GM21576 (cell line): ENCODE data around the gene TGFBR2.

Experiments used
- ATAC-seq: cut with Tn5 transposase; IDR thresholded peaks from one replicate; pipeline ENCODE4 v1.9.1; 2021; ENCODE audit warnings: mild to moderate bottlenecking, moderate library complexity; ENCODE audit not compliant: unreplicated experiment

TGFBR2 gene

DNA sequence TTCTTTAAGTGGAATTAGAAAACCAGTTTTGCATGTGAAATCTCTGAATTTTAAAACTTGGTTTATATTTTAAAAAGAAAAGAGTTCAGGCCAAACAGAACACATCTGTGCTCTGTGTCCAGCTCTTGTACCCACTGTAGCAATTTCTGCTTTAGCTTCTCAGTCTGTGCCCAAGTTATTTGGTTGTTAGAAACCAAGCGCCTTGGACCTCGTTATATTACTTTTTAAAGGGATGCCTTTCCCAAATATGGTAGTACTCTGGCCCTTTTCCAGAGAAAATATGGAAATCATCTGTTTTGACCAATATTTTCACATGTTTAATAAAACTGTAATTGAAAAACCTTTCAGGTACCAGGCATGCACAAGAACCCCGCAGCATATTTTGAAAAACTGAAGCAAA is 27.3 kb downstream of the TGFBR2 start:
- ATAC-seq = no peak

DNA sequence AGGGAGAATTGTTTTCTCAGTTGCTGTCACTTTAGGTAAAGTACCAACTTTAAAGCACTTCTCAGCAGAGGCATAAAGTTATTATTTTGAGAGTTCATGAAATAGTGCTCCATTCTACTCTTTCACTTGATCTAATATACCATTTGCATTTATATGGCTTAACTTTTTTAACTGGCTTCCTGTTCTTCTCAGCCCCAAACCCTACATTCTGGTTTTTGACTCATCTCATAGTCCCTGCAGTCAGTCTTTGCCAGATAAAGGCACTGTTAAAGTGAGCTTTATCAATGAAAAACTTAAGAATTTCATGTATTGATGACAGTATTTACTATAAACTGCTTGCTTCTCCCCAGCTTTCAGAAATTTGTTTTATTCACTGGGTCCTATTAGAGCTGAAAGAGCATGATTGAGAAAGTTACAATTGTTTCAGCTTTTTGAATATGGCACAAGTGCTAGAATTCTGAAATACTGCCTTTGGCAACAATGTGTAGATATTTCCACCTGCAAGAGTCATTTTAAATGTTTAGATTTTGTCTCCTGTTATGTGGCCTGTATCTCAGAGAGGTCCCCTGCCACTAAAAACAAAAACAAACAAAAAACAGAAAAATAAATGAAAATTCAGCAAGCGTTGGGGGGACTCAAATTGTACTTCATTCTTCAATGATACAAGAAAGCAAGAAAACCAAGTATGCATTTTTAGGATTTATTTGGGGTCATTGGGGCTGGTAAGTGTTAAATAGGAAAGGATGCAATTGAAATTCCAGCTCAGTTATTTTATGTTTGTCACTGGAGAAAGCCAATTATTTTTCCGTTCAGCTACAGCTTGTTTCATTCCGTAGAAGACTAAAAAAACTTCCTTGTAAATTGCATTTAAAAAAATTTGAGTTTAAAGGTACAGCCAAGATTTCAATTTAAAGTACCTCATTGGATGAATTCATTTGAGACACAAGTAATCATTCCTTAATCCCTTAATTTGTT is 28.6 kb downstream of the TGFBR2 start:
- ATAC-seq = no peak

DNA sequence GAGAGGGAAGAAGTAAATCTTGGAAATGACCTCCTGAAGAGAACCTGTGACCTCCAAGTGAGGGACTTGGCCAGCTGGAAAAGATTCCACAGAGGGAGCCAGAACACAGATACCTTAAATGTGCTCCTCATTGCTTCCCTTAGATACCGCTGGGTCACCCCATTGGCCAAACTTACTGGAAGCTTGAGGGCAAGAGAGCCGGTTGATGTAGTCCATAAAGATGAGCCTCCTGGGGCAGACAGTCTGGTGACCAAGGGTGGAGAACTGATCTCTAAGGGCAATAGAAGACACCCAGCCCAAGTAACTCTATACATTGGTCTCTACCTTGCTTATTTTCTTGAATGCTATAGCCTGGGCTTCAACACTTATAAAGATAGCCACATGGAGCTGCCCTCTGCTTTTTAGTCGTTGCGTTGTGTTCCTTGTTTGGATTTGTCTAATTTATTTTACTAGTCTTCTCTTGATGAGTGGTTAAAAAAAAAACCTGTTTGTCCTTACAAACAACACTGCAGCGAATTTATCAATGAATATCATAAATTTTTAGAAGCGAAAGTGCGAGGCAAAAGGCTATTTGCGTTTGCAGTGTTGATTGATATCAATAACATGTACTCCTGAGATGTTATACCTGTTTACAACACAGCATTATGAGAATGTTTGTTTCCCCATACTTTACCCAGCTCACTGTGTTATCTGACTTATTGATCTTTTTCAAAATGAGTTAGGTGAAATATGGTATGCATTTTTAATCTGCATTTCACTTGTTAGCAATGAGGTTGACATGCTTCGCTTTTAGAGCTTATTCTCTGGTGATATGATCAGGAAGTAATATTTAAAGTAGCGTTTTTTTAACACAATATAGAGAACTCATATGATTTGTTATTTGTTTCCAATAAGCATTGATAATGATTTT is 31.2 kb downstream of the TGFBR2 start:
- no peak for ATAC-seq

DNA sequence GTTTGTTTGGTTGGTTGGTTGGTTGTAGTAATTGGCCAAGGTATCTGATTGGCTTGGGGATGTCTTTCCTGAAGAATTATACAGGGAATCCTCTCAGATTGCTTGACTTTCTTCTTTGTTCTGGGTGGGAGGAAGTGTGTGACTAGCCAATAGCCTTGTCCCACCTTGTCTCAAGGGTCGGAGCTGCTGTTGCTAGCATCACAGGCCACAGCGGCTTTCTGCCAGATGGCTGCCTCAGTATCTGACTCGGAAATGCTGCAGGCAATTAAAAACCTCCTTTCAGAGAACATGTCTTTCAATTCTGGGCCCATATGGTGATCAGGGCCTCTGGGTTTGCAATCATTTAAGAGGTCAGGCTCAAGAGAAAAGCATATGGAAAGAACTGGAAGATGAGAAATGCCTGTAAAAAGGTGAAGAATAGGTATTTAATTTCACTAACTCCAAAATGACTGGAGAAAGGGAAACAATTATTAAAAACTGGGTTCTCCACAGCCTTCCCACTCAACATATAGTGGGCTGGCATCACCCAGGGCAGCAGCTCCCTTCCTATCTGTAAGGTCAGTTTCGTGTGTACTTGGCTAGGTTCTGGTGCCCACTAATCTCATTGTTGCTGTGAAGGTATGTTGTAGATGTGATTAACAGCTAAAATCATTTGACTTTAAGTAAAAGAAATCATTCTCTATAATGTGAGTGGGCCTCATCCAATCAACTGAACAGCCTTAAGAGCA is 32.4 kb downstream of the TGFBR2 start:
- ATAC-seq = no peak

DNA sequence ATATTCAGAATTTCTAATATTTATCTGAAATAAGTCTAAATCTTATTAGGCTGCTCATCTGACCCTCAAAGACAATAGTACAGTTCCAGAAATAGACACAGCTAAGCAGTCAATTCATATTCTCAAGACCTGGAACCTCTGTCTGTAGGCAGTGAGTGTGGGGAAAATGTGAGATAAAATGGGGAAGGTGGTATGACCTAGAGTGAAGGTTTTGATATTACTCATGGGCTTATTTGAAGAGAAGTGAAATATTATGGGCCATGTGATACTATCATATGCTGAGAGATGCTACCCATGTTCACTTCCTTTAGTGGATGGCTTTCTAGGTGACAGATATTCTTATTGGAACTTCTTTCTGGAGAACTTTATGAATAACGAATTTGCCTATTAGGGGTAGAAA is 33.5 kb downstream of the TGFBR2 start:
- ATAC-seq = peak; percentile 85

DNA sequence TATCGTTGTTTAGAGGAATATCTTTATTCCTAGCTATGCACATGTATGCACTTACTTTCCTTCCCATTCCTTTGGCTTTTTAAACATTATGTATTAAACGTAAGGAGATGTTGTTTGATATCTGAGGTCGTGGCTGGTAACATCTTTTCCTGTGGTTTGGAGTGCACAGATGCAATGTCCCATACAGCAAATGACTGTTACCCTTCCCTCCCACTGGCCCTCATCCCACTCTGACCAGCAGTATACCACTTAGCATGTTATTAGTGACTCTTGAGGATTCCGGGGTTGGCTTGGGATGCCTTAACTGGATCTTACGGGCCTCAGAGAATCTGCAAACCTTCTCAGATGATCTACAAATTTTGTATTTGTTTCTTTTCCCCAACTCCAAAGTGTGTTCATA is 34.5 kb downstream of the TGFBR2 start:
- ATAC-seq = no peak

DNA sequence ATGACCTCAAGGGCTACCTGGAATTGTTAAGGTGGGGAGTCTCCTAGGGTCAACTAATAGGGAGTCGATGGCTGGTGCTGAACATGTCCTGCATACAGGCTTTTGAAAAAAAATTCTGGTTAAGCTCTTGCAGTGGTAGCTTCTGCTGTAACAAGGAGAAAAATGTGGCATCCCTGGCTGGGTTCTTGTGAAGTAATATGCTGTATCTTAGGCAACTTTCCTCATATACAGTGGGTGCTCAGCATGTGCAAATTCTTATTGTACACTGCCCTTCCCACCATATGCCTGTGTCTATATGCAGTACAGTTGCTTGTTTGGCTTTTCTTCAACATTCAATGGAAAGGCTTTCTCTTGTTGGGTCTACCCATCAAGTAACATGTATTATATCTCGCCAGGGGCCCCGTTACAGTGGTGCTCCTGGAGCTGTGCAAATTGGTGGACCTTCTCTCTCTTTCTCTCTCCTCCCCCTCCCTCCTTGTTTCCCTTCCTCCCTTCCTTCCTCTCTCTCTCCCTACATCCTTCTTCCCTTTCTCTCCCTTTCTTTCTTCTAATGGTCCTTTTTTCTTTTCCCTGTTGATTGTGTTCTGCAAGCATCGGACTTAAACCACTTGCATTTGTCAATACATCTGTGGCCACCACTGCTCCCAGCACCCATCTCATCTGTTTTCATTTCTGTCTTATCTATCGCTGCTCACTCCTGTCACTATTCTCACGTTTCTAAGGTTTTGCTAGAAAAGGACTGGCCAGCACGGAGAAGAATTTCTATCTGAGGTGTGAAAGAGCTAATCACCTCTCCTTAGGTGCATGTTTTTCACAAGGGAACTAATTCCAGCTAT is 35.2 kb downstream of the TGFBR2 start:
- ATAC-seq = no peak

DNA sequence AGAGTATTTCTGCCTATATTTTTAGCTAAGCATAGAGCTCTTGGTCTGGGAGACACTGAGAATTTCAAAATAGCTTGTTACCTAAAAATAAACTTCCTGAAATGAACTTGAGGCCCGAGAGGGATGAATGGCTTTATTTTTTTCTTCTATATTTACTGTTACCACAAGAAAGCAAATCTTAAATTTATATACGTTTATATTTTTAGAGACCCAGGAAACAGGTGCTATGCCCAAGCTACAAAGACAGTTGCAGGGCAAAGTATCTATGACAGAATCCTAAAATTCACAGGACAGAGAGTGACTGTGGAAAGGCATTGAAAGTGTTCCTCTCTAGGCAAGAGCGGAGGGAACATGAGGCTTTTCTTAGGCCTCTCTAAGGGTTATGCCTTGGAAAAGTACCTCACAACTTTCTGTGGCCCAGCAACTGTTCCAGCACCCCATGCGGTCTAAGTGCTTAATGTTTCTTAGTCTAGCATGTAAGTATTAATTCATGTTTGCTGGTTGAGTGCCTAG is 36.5 kb downstream of the TGFBR2 start:
- no peak for ATAC-seq

DNA sequence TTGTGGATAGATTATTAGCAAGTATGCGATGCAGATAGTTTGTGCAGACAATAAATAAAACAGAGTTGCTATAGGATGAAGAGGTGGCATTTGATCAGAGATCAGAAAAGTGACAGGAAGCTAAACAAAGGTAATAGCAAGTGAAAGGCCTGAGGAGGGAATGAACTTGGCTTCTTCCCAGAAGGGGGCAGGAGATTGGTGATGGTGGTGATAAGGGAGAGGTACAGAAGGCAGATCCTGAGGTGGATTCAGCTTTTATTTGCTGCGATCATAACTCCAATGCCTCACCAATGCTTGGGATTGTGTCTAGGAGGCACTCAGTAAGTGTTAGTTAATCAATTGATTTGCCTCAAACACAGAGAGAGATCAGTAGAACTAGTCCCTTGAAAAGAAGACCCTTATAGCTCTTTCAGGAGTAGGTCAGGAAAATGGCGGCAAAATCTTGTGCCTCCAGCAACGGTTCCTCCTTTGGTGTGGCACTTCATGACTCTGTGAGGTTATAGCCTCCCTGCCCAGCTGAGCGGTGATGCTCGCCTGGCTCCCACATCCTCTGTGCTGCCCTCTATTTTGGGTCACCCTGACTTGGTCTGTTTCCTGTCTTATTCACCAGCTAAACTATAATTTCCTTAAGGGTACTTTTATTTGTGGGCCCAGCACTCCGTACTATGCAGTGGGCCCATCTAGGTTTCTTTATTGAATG is 37.5 kb downstream of the TGFBR2 start:
- no peak for ATAC-seq

DNA sequence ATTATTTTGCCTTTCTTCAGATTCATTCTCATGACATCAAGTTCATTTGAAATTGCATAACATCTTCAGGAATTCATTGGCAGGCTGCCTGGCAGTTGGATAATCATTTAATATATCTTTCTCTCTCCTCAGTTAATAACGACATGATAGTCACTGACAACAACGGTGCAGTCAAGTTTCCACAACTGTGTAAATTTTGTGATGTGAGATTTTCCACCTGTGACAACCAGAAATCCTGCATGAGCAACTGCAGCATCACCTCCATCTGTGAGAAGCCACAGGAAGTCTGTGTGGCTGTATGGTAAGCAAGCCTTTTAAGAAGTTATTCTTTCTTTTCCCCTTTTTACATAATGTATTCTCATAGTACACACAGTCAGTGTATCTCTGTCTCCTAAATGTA is 38.2 kb downstream of the TGFBR2 start:
- peak; percentile 52 for ATAC-seq

DNA sequence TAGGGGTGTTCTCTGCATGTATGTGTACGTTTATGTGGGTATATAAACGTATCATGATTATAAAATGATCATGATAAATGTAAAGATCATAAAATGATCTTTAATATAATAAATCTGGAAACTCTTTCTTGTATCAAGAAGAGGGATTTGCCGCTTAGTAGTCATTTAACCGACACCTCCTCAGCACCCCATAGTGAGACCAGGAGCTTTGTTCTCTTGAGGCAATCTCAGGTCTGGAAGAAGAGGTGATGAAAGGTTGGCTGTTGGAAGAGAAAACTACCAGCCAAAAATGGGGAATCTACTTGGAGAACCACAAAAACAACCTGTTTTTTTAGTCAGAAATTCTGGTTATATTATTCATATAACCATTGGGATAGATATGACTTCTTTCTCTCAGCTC is 38.7 kb downstream of the TGFBR2 start:
- ATAC-seq = no peak

DNA sequence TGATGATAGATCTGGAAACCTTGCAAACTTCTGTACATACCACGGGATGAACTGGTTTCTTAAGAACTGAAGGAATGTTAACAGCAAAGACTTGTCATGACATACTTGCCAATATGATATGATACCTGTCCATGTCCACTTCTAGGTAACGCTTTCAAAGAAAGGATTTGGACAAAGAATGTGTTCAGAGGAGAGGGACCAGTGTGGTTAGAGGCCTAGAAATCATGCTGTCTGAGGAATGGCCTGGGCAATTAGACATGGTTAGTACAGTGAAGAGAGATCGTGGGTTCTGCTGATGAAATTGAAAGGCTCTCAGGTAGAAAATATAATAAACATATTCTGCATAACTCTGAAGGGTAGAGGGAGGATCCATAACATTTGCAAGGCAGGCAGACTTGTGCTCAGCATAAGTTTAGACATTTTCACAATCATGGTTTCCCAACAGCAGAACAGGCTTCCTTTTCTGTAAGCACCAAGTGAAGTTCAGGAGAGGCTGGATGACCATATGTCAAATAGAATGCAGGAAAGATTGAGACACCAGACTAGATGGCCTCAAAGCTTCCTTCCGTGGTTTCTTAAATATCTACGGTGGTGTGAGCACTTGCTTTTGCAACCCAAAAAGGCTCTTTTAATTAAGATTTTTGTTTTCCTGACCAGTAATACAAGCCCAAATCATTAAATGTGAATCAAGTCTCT is 39.9 kb downstream of the TGFBR2 start:
- no peak for ATAC-seq

DNA sequence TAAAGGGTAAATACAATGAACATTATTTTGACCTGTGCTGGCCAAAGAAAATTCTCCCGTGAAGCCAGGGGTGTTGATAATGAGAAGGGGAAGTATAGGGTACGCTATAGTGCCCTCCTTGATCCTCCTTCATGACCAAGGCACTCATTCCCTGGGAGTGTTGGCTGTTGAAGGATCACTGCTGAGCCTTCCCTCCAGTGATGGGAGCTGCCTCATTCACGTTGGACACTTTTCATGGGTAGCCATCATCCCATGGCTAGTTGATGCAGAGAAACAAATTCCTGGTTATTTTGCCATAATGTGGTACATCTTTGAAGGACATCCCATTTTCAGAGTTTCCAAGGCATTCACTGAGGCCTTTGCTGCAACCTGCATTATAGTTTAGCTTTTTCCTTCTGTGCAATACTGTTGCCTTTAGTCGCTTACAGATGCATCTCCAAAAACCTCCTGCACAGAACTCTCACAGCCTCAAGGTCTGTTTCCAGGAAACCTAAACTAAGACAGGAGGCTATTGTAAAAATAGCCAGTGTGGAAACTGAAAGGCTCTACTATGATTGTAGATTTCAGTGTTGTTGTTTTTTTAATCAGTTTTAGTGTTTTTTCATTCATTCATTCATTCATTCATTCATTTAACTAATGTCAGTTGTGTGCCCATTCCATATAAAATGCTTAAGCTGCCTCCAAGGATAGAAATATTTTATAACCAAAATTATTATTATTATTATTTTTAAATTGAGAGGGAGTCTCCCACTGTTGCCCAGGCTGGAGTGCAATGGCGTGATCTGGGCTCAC is 40.8 kb downstream of the TGFBR2 start:
- ATAC-seq = no peak

DNA sequence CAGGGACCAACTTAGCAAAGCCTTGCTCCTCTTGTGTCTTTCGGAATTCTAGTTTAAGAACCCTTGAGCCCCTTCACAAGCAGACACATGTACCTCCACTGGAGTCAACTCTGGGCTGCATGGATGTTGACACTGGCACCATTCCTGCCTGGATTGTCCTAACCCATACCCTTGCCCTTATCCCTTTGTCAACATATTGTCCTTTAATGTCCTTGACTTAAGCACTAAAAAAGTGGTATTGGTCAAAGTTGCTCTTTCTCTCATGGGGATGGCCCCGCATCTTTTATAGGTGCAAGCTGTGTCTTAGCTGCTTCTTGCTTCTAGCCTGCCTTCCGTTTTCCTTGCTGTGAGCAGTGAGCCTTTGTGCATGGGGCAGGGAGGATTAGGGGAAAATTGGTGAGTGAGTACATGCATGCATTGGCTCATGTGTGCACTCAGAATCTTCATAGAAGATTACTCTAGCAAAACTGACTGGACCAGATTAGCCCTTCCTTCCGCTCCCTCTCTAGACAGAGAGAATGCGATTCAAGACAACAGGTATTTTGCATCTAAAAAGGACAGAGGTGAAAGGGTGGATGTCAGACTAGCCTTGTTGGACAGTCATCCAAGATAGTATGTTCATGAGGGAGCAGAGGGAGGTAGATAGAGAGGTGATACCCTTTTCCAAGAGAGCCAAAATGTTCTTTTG is 42.4 kb downstream of the TGFBR2 start:
- ATAC-seq = no peak

DNA sequence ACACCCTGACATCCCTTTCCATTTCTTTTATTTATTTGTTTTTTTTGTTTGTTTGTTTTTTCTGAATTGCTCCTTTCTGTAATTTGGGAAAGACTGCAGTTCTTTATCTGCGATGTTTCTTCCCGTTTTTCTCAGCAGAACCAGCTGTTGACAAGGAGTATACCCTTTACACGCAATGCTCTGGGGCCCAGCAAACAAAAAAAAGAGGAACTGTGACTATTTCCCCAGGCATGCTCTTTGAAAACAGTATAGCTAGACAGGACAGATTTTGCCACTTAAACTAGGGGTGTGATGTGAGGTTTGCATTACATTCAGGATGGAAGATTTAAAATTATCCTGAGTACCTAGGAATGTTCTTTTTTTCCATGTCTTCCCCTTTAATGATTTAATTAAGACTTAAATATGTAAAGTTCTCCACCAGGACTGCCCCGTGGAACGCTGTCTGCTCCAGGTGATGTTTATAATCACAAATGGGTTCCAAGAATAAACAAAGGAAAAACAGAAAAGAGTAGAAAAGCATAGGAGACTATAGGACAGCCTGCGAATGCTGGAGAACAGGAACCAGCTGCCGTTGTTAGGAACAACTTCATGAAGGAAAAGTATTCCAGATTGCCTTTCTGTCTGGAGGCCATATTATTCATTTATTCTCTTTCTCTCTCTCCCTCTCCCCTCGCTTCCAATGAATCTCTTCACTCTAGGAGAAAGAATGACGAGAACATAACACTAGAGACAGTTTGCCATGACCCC is 43.3 kb downstream of the TGFBR2 start:
- peak; percentile 73 for ATAC-seq

DNA sequence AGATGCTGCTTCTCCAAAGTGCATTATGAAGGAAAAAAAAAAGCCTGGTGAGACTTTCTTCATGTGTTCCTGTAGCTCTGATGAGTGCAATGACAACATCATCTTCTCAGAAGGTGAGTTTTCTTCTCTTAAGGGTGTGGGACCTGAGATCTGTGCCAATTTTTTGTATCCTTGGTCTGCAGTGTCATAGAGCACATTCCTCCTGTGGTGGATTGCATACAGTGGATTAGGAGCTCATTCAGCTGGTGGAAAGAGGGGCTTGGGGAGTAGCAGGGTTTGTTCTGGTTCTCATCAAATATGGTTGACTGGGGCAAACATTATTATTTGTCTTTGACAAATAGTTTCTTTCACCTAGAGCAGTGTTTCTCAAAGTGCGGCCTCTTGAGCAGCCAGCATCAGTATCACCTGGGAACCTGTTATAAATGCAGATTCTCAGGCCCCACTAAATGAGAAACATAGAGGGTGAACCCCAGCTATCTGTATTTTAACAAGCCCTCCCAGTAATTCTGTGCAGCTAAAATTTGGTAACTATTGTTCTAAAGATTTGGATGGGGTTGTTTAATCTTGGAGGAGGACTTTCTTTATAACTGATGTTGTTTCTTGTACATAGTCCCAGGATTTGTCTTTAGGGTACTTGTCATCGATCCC is 44.1 kb downstream of the TGFBR2 start:
- ATAC-seq = no peak
